ENCODE results near the gene VAV3.
"Not testable (repeated sequence)": the region's sequence is repeated elsewhere in the genome, so short reads cannot be mapped to it uniquely, and the experiment has no call there.

Gene VAV3, protein sequence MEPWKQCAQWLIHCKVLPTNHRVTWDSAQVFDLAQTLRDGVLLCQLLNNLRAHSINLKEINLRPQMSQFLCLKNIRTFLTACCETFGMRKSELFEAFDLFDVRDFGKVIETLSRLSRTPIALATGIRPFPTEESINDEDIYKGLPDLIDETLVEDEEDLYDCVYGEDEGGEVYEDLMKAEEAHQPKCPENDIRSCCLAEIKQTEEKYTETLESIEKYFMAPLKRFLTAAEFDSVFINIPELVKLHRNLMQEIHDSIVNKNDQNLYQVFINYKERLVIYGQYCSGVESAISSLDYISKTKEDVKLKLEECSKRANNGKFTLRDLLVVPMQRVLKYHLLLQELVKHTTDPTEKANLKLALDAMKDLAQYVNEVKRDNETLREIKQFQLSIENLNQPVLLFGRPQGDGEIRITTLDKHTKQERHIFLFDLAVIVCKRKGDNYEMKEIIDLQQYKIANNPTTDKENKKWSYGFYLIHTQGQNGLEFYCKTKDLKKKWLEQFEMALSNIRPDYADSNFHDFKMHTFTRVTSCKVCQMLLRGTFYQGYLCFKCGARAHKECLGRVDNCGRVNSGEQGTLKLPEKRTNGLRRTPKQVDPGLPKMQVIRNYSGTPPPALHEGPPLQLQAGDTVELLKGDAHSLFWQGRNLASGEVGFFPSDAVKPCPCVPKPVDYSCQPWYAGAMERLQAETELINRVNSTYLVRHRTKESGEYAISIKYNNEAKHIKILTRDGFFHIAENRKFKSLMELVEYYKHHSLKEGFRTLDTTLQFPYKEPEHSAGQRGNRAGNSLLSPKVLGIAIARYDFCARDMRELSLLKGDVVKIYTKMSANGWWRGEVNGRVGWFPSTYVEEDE

DNA sequence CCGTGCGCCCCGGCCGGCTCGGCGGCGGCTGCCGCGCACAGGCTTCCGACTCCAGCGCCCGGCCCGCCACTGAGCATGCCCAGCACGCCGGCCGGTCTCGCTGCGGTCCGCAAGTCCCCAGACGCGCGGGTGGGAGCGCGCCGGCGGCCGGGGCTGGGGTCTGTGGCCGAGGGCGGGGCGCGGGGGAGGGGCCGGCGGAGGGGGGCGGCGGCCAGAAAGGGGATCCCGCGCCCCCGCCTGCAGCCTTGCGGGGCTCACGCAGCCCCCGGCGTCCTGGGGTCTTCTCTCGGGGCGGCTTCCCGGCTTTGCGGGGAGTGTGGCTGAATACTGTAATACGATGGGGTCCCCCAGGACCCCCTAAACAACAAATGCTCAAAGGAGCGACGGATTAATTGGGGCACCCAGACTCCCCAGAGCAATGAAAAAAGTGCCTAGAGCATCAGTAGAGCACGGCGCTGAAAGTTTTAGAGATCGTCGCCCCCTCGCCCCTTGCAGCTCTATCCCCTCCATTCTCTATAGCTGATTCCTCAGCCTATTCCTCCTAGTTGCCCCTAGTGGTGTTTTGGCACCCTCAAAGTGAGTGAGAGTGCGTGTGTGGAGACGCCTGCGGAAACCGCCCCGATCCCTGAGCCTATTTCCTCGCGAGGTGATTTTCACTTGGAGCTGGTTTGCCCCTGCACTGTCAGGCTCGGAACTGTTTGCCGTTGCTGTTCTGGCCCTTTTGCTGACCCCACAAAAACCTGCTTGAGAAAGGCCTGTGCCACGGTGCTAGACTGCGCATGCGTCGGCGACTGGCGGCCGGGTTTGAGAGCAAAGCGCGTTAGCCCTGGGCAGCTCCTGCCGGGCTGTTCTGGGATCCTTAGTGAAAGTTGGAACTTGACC, at the start of gene VAV3:
Gene VAV3 (minus strand): TSS at position 71 of the 882 bp plus-strand sequence. CDS start 311 bp downstream, outside the sequence.
- peak; percentile 81 for DNase-seq

DNA sequence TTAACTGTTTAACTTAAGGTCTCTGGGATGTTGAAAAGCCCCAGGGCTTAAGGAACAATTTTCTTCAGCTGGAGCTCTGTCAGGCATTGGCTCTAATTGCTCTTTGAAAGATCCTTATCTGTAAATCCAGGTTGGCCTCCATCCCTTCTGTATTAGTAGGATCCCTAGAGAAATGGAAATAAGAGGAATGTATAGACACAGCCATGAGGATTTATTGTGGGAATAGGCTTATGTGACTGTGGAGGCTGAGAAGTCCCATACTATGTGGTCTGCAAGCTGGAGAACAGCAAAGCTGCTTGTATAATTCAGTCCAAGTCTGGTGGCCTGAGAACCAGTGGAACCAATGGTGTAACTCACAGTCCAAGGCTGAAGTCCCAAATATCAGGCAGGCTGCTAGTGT, 47.6 kb upstream of the VAV3 start:
- DNase-seq = no peak

DNA sequence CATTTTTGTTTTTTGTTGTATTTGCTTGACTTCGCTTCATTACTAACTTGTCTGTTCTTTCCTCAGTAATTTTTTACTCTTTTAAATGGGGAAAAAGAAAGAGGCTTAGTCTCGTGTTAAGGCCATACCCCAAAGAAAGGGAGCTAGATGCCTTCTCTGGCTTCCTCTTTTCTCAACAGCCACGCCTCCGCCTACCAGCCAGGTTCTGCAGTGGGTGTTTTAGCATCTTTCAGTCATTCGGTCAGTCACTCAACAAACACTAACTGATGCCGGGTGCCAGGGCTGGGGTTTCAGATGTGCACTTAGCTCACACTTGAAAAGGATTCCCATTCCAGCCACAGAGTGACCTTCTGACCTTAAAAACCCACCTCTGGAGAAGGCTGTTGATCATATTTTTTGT, 46.3 kb upstream of the VAV3 start:
- DNase-seq = no peak

GRCh38 chr1:108010581-108010980, 45.6 kb upstream of the VAV3 start:
- no peak for DNase-seq

DNA sequence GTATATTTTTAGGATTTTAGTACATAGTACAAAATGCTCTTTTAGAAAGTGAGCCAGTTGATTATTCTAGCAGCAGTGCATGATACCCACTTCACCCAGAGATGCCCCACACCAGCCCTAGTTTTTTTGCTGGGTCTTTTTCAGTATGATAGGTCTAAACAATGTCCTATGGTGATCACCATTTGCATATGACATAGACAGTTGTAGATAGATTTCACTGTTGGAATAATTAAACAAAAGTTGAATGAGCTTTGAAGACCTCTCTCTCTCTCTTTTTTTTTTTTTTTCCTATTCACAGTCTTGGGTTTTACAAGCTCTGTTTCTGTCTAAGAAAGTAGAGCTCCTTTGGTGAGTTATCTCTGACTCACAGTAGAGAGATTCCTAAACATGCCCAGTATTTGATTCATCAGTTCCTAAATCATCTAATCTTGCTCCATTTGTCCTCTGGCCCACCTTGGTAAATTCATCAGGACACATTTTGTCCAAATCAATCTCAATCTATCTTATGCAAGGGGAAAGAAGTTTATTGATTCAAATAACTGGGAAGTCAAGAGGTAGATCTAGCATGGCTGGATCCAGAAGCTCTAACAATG, 44.7 kb upstream of the VAV3 start:
- DNase-seq = no peak

GRCh38 chr1:108007531-108007930, 42.6 kb upstream of the VAV3 start:
- DNase-seq = no peak

GRCh38 chr1:108007070-108007469, 42.1 kb upstream of the VAV3 start:
- no peak for DNase-seq

GRCh38 chr1:108004919-108005318, 39.9 kb upstream of the VAV3 start:
- not testable (repeated sequence) for DNase-seq

- no peak for DNase-seq
These were observed 35.7 kb upstream of the VAV3 start for GRCh38 chr1:108000620-108001111.

DNA sequence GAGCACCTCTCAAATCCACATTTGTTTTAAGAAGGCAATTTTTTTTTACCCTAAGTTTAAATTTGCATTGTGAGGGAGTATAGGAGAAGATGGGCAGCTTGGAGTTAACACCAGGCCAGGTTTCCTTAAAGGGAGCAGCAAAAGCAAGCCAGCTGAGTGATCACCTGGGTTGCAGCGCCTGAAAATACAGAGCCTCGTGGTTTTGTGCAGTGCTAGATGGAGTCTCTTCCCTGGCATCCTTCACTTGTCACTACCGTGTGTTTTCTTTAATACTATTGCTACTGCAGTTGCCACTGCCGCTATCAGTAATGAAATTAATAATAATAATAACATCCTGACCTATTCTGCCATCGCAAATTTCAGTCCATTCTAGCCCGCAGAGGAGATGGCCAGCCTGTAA, 35.2 kb upstream of the VAV3 start:
- DNase-seq = no peak

DNA sequence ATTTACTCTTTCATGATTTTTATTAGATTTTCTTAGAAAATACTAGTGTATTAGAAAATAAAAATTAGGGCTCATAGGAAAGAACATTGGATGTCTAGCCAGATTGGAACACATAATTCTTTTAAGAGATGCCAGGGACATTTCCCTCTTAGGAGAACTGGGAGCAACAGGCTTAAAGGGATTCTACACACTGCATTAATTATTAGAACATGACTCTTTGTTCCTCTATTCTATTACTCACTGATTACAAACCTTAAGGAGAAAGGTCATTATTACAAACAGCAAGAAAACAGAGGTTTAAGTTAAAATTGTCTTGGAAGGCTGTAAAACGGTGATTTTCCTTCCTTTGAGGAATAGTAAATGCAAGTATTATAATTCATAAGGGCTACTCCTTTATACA, 32.9 kb upstream of the VAV3 start:
- DNase-seq = no peak

- DNase-seq = no peak
These were observed 28.9 kb upstream of the VAV3 start for GRCh38 chr1:107993920-107994319.

DNA sequence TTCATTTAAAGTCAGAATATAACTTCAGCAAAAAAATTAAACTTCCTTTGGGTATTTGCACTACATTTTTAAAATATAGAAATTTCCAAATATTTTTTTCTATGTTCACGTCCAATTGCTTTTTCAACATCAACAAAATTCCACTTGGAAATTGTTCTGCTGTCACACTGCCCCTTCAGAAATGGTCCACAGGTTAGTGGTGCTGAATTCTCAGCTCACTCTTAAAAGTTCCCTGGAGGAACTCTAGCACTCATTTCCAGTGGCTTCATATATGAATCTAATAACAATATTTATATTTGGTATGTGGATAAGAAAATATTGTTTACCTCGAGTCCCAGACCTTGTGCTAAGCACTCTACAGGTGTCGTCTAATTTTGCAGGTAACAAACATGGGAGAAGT, 27.4 kb upstream of the VAV3 start:
- DNase-seq = no peak

GRCh38 chr1:107991371-107992066, 26.5 kb upstream of the VAV3 start:
- DNase-seq = no peak

DNA sequence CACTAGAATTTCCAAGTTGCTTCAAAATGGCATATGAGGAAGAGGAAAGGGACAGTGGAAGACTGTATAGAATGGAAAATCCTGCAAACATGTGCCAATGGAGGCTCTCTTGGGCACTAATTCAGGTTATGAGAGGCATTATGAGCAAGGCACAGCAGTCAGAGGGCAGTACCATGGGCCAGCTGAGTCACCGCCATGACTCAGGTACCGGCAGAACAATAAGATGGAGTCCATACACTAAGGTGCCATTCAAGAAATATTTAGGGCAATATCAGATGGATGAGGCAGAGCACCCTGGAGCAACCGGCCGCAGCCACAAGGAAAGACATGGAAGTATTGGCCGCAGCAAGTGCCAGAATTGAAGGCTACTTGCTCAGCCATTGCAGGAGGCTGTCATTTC, 25.6 kb upstream of the VAV3 start:
- no peak for DNase-seq

GRCh38 chr1:107981277-107981676, 16.3 kb upstream of the VAV3 start:
- no peak for DNase-seq

DNA sequence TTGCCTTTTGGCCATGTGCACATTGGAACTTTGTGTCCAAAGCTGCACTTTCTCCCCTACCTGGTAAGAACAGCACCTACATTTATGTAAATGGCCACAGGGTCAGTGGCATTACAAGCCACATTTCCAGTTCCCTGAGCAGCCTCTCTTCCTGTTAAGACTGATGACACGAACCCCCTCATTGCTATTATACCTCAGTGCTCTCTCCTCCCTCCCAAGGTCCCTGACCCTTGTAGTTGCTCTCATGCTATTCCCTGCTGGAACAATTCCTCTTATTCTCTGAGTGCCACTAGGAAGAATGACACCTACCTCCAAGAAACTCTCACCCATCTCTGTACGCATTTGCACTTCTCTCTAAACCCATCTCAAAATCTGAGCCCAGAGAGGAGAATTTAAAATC, 14.9 kb upstream of the VAV3 start:
- DNase-seq = no peak

- DNase-seq = no peak
These were observed 14.1 kb upstream of the VAV3 start for GRCh38 chr1:107979088-107979487.

DNA sequence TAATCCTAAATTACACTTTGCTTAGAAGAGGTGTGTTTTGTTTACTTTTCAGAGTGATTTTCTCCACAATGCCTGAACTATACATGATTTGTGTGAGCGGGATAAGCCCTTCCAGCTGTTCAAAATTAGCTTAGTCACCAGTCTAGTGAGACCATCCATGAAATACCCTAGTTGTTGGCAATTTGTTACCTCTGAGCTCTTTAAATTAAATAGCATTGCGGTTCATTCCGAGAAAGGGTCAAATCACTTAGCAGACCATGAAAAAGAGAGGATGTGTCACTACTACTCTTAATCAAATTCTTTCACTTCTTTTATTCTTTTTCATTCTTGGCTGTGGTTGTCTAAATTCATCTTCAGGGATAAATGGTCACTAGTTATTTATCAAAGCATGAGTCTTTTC, 11.9 kb upstream of the VAV3 start:
- no peak for DNase-seq

DNA sequence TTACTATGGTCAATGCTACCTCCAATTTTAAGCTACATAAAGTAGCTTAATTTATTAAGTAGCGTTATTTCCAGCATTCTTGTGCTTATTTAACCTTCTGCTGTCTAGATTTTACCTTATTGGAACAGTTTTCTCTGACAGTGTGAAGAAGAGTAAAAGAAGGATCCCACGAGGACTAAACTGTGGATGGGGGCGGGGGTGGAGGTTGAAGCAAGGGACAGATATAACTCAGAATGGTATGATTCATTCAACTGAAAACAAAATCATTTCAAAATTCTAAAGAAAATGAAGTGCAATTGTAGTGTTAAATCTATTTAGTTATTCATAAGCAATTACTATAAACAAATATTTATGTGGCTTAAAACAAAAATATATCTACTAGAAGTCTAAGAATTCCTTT, 11.5 kb upstream of the VAV3 start:
- no peak for DNase-seq

GRCh38 chr1:107975851-107976250, 10.9 kb upstream of the VAV3 start:
- DNase-seq = no peak

DNA sequence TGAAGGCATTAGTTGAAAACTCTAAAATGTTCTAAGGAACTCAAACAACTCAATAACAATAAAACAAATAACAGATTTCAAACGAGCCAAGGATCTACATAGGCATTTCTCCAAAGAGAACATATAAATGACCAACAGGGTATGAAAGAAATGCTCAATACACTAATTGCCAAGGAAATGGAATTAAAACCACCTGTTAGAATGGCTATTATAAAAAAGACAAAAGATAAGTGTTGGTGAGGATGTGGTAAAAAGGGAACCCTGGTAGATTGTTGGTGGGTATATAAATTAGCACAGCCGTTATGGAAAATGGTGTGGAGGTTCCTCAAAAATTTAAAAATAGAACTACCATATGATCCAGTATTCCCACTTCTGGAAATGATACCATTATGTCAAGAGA, 9.1 kb upstream of the VAV3 start:
- no peak for DNase-seq

All from GDM1 (cell line).